Measurements from ENCODE around the gene ADCY10. TPM values are rescaled to one million over a fixed set of nuclear protein-coding genes. Genes with fewer than 3 reads are reported as not detected.

ADCY10 gene, protein sequence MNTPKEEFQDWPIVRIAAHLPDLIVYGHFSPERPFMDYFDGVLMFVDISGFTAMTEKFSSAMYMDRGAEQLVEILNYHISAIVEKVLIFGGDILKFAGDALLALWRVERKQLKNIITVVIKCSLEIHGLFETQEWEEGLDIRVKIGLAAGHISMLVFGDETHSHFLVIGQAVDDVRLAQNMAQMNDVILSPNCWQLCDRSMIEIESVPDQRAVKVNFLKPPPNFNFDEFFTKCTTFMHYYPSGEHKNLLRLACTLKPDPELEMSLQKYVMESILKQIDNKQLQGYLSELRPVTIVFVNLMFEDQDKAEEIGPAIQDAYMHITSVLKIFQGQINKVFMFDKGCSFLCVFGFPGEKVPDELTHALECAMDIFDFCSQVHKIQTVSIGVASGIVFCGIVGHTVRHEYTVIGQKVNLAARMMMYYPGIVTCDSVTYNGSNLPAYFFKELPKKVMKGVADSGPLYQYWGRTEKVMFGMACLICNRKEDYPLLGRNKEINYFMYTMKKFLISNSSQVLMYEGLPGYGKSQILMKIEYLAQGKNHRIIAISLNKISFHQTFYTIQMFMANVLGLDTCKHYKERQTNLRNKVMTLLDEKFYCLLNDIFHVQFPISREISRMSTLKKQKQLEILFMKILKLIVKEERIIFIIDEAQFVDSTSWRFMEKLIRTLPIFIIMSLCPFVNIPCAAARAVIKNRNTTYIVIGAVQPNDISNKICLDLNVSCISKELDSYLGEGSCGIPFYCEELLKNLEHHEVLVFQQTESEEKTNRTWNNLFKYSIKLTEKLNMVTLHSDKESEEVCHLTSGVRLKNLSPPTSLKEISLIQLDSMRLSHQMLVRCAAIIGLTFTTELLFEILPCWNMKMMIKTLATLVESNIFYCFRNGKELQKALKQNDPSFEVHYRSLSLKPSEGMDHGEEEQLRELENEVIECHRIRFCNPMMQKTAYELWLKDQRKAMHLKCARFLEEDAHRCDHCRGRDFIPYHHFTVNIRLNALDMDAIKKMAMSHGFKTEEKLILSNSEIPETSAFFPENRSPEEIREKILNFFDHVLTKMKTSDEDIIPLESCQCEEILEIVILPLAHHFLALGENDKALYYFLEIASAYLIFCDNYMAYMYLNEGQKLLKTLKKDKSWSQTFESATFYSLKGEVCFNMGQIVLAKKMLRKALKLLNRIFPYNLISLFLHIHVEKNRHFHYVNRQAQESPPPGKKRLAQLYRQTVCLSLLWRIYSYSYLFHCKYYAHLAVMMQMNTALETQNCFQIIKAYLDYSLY (N-terminal part only)
- 0.16 and 0.17 TPM in 2 replicates for total RNA-seq

GRCh38 chr1:167913895-167914496 lies at the start of gene ADCY10:
Gene ADCY10, minus strand, starts transcription at chr1:167914134. Its CDS starts 8,994 bp downstream, at chr1:167905140.

DNA sequence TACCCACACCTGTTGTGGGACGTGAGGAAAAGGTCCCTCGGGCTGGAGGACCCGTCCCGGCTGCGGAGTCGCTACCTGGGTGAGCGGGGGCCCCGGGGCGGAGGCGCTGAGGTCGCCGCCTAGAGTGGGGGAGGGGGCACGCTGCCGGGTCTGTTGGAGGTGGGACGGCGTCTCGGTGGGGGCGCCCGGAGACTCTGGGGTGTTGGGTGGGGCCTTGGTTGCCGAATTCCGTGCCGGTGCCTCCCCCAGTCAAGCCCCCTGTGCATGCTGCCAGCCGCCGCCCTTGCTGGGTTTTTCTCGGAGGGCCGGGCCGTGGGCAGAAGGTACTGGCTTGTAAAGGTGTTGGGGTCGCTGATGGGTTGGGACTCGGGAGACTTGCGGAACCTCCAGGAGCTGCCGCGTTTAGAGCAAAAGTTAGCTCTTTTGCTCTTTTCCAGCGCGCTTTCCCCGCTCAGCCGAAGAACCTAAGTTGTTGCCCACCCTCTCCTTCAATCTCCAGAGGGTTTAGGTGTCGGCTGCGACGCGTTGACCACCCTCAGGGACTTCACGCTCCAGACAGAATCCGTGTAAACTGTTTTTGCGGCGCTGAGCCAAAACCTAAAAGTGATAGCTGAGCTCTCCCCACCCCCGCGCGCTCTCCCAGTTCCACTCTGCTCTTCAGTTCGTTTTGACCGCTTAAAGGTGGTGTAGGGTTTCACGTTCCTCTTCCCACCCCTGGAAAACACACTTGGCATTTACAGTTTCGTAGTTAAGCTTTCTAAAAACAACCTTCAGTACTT lies 23.2 kb upstream of the ADCY10 start, which contains the start of gene MPC2:
MPC2 (minus strand) TSS at position 143 of the 779 bp plus-strand sequence. CDS start 1,231 bp downstream, outside the sequence.

DNA sequence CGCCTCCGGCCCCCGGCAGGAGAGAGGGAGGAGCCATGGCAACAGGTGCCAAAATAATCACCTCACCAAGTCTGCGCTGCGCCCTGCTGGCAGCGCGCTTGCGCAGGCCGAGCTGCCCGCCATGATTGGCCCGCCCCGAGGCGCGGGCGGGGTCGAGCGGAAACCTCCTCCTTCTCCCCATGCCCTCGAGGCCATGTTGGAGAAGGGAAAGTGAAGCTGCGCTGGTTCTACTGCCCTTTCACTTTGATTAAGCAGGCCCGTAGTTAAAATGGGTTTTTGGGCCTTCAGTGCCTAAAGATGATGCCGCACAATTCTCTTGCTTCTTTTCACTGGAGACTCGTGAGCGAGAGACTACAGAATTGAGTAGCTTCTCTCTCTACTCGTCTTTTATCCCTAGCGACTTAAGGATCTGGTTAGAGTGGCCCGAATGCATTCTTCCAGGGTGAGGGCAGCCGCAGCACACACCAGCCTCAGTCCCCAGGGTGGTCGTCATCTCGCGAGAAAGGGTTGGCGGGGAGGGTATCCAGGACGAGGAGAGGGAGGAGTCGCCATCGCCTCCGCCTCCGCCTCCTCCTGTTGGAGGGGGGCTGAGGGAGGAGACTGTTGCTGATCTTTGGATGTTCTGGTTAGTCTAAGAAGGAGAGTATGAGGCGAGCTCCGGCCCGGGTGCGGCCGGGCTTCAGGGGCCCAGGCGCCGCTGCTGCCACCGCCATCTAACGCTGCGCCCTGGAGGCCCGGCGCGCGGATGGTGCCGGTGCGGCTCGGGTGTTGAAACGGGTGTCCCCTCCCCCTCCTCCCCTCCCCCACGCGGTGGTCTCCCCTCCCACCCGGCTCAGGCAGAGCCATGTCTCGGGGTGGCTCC lies 22.4 kb upstream of the ADCY10 start, which contains the start of gene DCAF6:
DCAF6 (plus strand) TSS at position 616 of the 862 bp plus-strand sequence; CDS start at position 845, 229 bp downstream.

Other genes starting within 250 kb of the ADCY10 start
- 96.1 and 101 TPM in 2 replicates for gene MPZL1, start 192.2 kb downstream of the ADCY10 start, total RNA-seq
- 52.4 and 62.4 TPM in 2 replicates for gene DCAF6, start 22.5 kb upstream of the ADCY10 start, total RNA-seq
- 27.5 and 48.1 TPM in 2 replicates for gene MPC2, start 22.9 kb upstream of the ADCY10 start, total RNA-seq
- gene GPR161, start 222.8 kb upstream of the ADCY10 start, total RNA-seq: 13.7 and 31.5 TPM in 2 replicates

Measured in bronchial smooth muscle cell (primary cell).